Central memory CD8-positive, alpha-beta T cell (primary cell): ENCODE results near the gene HTR3B.
"Not testable (repeated sequence)": the region's sequence is repeated elsewhere in the genome, so short reads cannot be mapped to it uniquely, and the experiment has no call there.

ENCODE experiments used
- ATAC-seq: fragments of 150-1000 bp; cut with Tn5 transposase; replicated peaks from 2 replicates; pipeline ENCODE4 v1.10.0; 2022; ENCODE audit warnings: mild to moderate bottlenecking, moderate FRiP score, moderate number of reproducible peaks; ENCODE audit not compliant: poor library complexity, severe bottlenecking; ENCODE audit errors: extremely low read depth
- DNase-seq, 2 donors: peaks; one replicate each; pipeline ENCODE4 v3.0.0; 2021; ENCODE audit warnings: low spot score in 2 of 2
- H3K27ac Mint-ChIP-seq: one replicate; pipeline ENCODE4 v1.8.0; 2022; ENCODE audit warnings: low read depth, mild to moderate bottlenecking, moderate library complexity, mixed read lengths
- H3K27me3 Mint-ChIP-seq: one replicate; pipeline ENCODE4 v1.8.0; 2022; ENCODE audit warnings: mixed read lengths
- H3K36me3 Mint-ChIP-seq: one replicate; pipeline ENCODE4 v1.8.0; 2022; ENCODE audit warnings: mild to moderate bottlenecking, moderate library complexity, mixed read lengths; ENCODE audit not compliant: insufficient read depth
- H3K4me1 Mint-ChIP-seq: one replicate; pipeline ENCODE4 v1.8.0; 2022; ENCODE audit warnings: mixed read lengths
- H3K4me3 Mint-ChIP-seq: one replicate; pipeline ENCODE4 v1.8.0; 2022; ENCODE audit warnings: mild to moderate bottlenecking, moderate library complexity, mixed read lengths
- H3K9me3 Mint-ChIP-seq: one replicate; pipeline ENCODE4 v1.8.0; 2022; ENCODE audit warnings: mixed read lengths

HTR3B gene

DNA sequence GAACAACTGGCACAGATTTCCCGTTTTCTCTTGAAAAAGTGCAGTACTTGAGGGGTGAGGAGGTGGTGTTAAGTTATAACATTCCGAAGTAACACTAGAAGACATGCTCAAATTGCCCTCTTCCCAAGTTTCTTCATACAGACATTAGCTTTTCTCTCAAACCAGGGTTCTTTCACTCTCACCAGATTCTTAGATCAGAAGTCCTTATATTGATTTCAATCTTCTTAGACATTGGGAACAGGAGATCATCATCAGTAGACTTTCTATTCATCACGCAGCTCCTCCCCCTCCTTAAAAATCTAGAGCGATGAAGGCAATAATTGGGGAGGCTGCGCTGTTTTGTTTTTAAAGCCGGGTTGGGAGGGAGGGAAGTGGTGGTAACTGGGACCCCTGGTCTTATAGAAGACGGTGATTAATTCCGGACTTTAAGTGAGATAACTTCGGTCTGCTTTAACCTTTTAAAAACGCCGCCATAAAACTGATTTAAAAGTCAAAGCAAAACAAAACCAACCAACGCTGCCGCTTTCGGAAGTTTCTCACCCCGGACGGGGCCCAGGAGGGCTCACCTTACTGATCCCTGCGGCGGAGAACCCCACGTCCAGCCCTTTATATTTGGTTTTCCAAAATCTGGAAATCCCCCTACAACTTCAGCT is 29.9 kb upstream of the HTR3B start:
- no peaks in the 10 kb centered on the region for H3K27me3 Mint-ChIP-seq
- peak; percentile 64 for ATAC-seq
- H3K4me1 Mint-ChIP-seq, result peaks cover 51% of the 10 kb centered on the region

DNA sequence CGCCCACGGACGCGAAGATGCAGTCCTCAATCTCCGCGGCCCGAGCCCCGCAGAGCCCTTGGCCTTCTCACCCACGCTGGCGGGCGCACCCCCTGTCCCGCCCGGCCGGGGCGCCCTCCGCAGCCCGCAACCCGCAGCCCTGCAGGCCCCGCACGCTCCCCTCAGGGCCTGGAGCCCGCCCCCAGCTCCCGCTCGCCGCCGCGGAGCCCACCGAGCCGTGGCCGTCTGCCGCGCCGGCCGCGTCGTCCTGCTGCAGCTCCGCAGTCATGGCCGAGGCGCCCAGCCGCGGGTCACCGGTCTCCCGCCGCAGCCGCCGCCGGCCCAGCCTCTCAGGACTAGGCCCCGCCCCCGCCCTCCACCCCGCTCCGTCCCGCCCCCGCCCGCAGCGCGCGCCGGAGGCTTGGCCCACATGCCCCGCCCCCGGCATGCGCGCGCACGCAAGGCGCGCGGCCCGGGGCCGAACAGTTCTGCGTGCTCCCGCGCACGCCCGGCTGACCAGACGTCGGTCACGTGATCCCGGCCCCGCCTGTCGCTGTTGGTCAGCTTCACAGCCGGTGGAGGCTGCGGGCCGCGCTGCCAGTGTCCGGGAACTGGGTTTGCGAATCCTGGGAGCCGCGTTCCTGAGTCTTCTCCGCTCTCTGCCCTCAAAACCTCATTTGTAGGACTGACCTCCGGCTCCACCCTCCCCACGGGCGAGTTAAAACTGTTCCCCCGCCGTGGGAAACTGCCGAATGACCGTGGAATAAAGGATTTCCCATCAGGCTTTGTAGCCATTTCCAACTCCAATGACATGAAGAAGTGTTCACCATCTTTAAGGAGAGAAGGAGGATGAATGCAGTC is 29.1 kb upstream of the HTR3B start, which contains the start of gene USP28:
Gene USP28 (minus strand): TSS at position 339 of the 840 bp plus-strand sequence. CDS start 71 bp downstream, at position 268.
- H3K9me3 Mint-ChIP-seq, result no peaks in the 10 kb centered on the region
- peak; percentile 55 to 64 for DNase-seq

More for the DNA sequence above, 29.9 kb upstream of the HTR3B start:
- peaks cover 20% of the 10 kb centered on the region for H3K36me3 Mint-ChIP-seq
- no peaks in the 10 kb centered on the region for H3K9me3 Mint-ChIP-seq
- no peak for DNase-seq
- peak overlapping the region; percentile 99 for H3K4me3 Mint-ChIP-seq
- H3K27ac Mint-ChIP-seq, result peak overlapping the region; percentile 64

DNA sequence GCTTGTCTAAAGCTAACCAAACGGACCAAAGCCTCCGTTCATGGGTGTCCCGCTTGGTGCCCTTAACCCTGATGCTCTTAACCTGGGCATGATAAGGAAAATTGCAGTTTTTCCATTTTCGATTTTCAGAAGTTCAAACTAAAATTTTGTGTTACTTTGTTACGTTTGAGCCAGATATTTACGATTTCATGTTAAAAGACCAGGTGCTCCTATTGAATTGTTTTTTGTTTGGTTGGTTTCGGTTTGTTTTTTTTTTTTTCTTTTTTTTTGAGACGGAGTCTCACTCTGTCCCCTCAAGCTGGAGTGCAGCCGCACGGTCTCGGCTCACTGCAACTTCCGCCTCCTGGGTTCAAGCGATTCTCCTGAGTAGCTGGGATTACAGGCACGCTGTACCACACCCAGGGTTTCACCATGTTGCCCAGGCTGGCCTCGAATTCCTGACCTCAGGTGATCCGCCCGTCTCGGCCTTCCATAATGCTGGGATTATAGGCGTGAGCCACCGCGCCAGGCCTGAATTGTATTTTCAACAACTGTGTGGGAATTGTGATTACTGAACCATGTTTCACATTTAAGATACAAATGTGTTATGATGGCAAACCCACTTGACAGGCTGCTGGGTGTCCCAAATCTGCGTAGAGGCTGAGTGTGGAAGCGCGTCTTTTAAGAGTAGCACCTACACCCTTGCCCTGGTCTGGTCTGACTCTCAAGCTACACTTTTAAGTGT is 28.4 kb upstream of the HTR3B start:
- Mint-ChIP-seq H3K36me3 (peaks cover 20% of the 10 kb centered on the region), H3K27me3 (no peaks in the 10 kb centered on the region), H3K4me1 (peaks cover 37% of the 10 kb centered on the region), H3K9me3 (no peaks in the 10 kb centered on the region), H3K4me3 (peak overlapping the region; percentile 99), H3K27ac (peak overlapping the region; percentile 95)
- ATAC-seq (no peak), DNase-seq (no peak)

More for the DNA sequence above, 29.1 kb upstream of the HTR3B start, which contains the start of gene USP28:
- peaks cover 45% of the 10 kb centered on the region for H3K4me1 Mint-ChIP-seq
- H3K27me3 Mint-ChIP-seq, result no peaks in the 10 kb centered on the region
- peak within 1 kb of the TSS; percentile 99 for H3K4me3 Mint-ChIP-seq
- H3K36me3 Mint-ChIP-seq, result peaks cover 20% of the 10 kb centered on the region
- ATAC-seq, result peak; percentile 74
- H3K27ac Mint-ChIP-seq, result peak within 1 kb of the TSS; percentile 95

DNA sequence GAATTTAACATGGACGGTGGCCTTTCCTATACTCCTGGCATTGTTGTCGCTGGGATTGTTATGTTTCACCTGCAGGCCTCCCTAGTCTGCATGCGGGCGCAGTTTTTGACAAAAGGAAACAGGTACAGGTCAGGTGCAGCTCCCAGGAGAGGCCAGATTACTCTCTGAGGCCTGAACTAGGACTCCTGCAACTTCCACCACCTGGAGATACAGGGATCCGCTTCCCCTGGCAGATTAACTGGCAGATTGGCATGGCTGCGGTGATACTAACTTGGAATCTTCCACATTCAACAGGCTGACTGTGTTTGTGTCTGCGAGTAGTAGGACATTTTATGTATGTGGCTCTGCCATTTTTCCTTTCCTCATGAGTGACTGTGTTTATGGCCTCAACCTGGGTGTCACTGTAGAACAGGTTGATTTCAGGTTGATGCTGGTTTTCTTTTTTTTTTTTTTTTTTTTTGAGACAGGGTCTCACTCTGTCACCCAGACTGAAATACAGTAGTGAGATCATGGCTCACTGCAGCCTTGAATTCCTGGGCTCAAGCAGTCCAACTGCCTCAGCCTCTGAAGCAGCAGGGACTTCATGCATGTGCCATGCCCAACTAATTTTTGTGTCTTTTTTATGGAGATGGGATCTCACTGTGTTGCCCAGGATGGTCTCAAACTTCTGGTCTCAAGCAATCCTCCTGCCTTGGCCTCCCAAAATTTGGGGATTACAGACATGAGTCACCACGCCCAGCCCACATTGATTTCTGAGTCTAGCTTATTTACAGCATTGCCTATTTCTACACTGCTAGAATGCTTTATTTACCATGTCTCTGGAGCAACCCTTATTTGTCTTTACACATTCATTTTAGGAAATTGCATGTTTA is 27.6 kb upstream of the HTR3B start:
- Mint-ChIP-seq H3K36me3 (peaks cover 18% of the 10 kb centered on the region), H3K27ac (peak overlapping the region; percentile 22), H3K4me1 (peaks cover 29% of the 10 kb centered on the region), H3K9me3 (no peaks in the 10 kb centered on the region), H3K27me3 (no peaks in the 10 kb centered on the region), H3K4me3 (peak overlapping the region; percentile 99)
- DNase-seq (no peak), ATAC-seq (no peak)

DNA sequence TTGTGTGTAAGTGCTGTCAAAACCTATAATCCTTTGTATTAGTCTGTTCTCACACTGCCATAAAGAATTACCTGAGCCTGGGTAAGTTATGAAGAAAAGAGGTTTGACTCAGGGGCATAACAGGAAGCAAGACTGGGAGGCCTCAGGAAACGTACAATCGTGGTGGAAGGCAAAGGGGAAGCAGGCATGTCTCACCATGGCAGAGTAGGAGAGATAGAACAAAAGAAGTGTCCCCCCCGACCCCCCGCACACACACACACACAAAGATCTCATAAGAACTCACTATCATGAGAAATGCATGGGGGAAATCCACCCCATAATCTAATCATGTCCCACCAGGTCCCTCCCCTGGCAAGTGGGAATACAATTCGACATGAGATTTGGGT is 26.9 kb upstream of the HTR3B start:
- no peak overlapping the region for H3K4me3 Mint-ChIP-seq
- peaks cover 17% of the 10 kb centered on the region for H3K36me3 Mint-ChIP-seq
- H3K27me3 Mint-ChIP-seq, result no peaks in the 10 kb centered on the region
- DNase-seq (no peak), ATAC-seq (no peak)
- no peaks in the 10 kb centered on the region for H3K9me3 Mint-ChIP-seq
- peaks cover 23% of the 10 kb centered on the region for H3K4me1 Mint-ChIP-seq
- no peak overlapping the region for H3K27ac Mint-ChIP-seq

DNA sequence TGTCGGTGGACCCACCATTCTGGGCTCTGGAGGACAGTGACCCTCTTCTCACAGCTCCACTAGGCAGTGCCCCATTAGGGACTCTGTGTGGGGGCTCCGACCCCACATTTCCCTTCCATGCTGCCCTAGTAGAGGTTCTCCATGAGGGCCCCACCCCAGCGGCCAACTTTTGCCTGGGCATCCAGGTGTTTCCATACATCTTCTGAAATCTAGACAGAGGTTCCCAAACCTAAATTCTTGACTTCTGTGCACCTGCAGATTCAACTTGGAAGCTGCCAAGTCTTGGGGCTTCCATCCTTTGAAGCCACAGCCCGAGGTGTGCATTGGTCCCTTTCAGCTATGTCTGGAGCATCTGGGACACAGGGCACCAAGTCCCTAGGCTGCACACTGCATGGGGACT is 25.1 kb upstream of the HTR3B start:
- ATAC-seq, H3K9me3 Mint-ChIP-seq, DNase-seq, H3K27me3 Mint-ChIP-seq, H3K27ac Mint-ChIP-seq, H3K4me3 Mint-ChIP-seq: not testable (repeated sequence)
- Mint-ChIP-seq H3K36me3 (peaks cover 12% of the 10 kb centered on the region), H3K4me1 (peaks cover 10% of the 10 kb centered on the region)

DNA sequence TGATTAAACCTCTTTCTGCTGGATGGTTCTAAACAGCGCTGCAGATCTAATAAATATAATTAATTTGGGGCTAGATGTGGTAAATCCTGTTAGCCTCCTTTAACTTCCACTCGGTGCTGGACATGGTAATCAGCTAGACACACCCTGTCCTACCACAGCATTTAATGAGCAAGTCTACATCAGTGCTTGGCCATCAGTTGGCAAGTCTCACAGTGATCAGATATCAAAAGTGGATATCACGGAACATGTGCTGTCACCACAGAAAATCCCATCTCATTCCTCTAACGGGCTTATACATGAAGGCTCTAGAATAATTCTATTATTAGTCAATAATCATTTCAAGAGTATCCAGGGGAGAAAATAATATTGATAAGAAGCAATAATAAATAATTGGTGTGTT is 23.6 kb upstream of the HTR3B start:
- Mint-ChIP-seq H3K27ac (no peak overlapping the region), H3K4me1 (peaks cover 6% of the 10 kb centered on the region)
- ATAC-seq, result no peak

DNA sequence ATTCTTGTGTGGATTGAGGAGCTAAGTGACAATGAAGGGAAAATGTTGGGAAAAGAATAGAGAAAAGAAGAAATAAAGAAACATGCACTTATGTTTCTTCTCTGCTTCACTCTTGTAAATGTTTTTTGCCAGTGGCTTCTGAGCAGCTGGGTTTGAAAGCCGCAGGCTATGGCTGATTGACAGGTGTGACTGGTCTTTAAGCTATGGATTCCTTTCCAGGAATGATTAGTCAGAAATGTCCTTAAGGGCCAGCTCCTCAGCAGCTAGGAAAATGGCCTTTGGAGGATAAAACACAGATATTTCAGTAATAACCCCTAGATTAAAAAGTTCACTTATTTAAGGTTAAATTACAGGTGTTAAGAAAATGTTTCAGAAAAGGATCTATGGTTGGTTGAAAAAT is 22.7 kb upstream of the HTR3B start:
- H3K4me1 Mint-ChIP-seq, result peaks cover 6% of the 10 kb centered on the region
- ATAC-seq (no peak), DNase-seq (no peak)
- no peaks in the 10 kb centered on the region for H3K9me3 Mint-ChIP-seq
- H3K27me3 Mint-ChIP-seq, result no peaks in the 10 kb centered on the region
- H3K4me3 Mint-ChIP-seq, result no peak overlapping the region
- H3K36me3 Mint-ChIP-seq, result peaks cover 1% of the 10 kb centered on the region
- no peak overlapping the region for H3K27ac Mint-ChIP-seq

More for the DNA sequence above, 23.6 kb upstream of the HTR3B start:
- Mint-ChIP-seq H3K36me3 (peaks cover 6% of the 10 kb centered on the region), H3K27me3 (no peaks in the 10 kb centered on the region), H3K4me3 (no peak overlapping the region), H3K9me3 (no peaks in the 10 kb centered on the region)
- DNase-seq, result no peak

DNA sequence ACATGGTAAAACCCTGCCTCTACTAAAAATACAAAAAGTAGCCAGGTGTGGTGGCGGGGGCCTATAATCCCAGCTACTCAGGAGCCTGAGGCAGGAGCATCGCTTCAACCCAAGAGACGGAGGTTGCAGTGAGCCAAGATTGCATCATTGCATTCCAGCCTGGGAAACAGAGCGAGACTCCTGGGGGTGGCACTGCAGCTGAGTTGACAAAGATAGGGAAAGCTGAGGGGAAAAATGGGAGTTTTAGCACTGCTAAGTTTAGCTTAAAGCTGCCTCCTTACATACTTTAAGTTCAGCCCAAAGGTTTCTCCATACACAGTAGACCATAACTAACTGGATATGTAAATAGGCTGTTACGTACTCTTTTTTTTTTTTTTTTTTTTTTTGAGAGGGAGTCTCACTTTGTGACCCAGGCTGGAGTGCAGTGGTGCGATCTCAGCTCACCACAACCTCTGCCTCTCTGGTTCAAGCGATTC is 20.2 kb upstream of the HTR3B start:
- no peak overlapping the region for H3K4me3 Mint-ChIP-seq
- no peaks in the 10 kb centered on the region for H3K27me3 Mint-ChIP-seq
- H3K27ac Mint-ChIP-seq, result no peak overlapping the region
- DNase-seq (no peak), ATAC-seq (no peak)
- no peaks in the 10 kb centered on the region for H3K4me1 Mint-ChIP-seq
- H3K36me3 Mint-ChIP-seq, result no peaks in the 10 kb centered on the region
- H3K9me3 Mint-ChIP-seq, result no peaks in the 10 kb centered on the region

DNA sequence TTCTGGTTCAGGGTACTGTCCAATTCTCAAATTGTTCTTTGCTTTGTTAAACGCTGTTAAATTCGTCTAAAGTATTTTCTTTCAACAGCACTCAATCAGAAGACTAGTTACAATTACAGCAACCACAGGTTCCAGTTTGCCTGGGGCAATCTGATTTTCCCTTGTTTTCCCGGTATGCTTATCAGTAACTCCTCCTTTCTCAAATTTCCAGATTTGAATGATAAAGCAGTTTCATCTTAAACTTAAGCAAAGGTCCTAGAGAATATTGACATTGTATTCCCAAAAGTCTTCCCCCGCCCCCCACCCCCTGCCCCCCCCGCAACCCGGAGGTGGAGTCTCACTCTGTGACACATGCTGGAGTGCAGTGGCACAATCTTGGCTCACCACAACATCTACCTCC is 18.7 kb upstream of the HTR3B start:
- Mint-ChIP-seq H3K36me3 (no peaks in the 10 kb centered on the region), H3K4me3 (no peak overlapping the region), H3K27me3 (no peaks in the 10 kb centered on the region), H3K9me3 (no peaks in the 10 kb centered on the region), H3K4me1 (no peaks in the 10 kb centered on the region), H3K27ac (no peak overlapping the region)
- DNase-seq, result no peak
- no peak for ATAC-seq

DNA sequence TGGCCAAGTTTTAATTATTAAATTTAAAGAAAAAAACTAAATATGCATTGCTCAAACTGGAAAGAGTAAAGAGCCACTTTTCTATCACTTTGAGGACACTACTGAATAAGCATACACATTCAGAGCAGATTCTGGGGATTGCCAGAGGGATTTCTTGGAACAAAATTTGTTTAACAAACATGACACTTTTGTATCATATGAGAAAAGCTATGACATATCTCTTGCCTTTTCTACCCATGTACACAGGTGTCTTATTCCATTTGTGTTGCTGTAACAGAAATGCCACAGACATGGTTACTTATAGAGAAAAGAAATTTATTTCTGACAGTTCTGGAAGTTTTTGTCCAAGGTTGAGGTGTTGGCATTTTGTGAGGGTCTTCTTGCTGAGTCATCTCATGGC is 15.7 kb upstream of the HTR3B start:
- Mint-ChIP-seq H3K27me3 (no peaks in the 10 kb centered on the region), H3K9me3 (no peaks in the 10 kb centered on the region), H3K4me3 (no peak overlapping the region), H3K36me3 (no peaks in the 10 kb centered on the region), H3K4me1 (no peaks in the 10 kb centered on the region), H3K27ac (no peak overlapping the region)
- DNase-seq (no peak), ATAC-seq (no peak)
